OCI-LY7 (cell line): ENCODE data around the gene RBM17. TPM values are rescaled to one million over a fixed set of nuclear protein-coding genes. Genes with fewer than 3 reads are reported as not detected.

Experiments
- BruUV-seq: library from RNA; stranded (reverse); fragments of 400-500 nt; replicated peaks from 2 replicates; lab custom pipeline; 2021; lab: Mats Ljungman, UMichigan
- CTCF ChIA-PET: fragments of 300-600 bp; sonication (Branson Sonifier 250); formaldehyde crosslinking; loops from one replicate; lab custom pipeline; 2022; ENCODE audit warnings: antibody characterized with exemption; ENCODE audit not compliant: unreplicated experiment; lab: Charles Lee
- POLR2A ChIA-PET: fragments of 300-600 bp; sonication (Branson Sonifier 250); formaldehyde crosslinking; loops from one replicate; lab custom pipeline; 2022; ENCODE audit warnings: antibody characterized with exemption; lab: Charles Lee
- DNase-seq: peaks from one replicate; pipeline ENCODE4 v3.0.0-alpha.2; 2015; ENCODE audit warnings: low spot score
- H2AFZ ChIP-seq: fragments of 200-600 bp; sonication (generic), shearing (Covaris generic); 2 replicates; pipeline ENCODE4 v1.6.1; 2014; ENCODE audit warnings: mild to moderate bottlenecking, antibody characterized with exemption, low read length, moderate library complexity
- H3K27ac ChIP-seq: fragments of 200-600 bp; sonication (generic); 2 replicates; pipeline ENCODE4 v1.5.1; 2014; ENCODE audit warnings: mixed run types, low read depth, mild to moderate bottlenecking, moderate library complexity, low read length, inconsistent platforms; ENCODE audit not compliant: poor library complexity, severe bottlenecking
- H3K36me3 ChIP-seq: fragments of 200-600 bp; sonication (generic); 2 replicates; pipeline ENCODE4 v1.6.1; 2014; ENCODE audit warnings: mild to moderate bottlenecking, antibody characterized with exemption, low read length, moderate library complexity, mixed read lengths; ENCODE audit not compliant: insufficient read depth
- H3K4me1 ChIP-seq: fragments of 200-600 bp; sonication (generic); 2 replicates; pipeline ENCODE4 v1.5.1; 2014; ENCODE audit warnings: mild to moderate bottlenecking, low read length; ENCODE audit not compliant: insufficient read depth, poor library complexity, severe bottlenecking
- H3K4me2 ChIP-seq: fragments of 200-600 bp; sonication (generic); 2 replicates; pipeline ENCODE4 v1.6.1; 2014; ENCODE audit warnings: mild to moderate bottlenecking, low read length
- H3K4me3 ChIP-seq: fragments of 200-600 bp; sonication (generic); 2 replicates; pipeline ENCODE4 v1.5.1; 2014; ENCODE audit warnings: mild to moderate bottlenecking, low read depth, low read length; ENCODE audit not compliant: poor library complexity, severe bottlenecking
- H3K79me2 ChIP-seq: fragments of 200-600 bp; sonication (generic); 2 replicates; pipeline ENCODE4 v1.6.1; 2016; ENCODE audit warnings: low read depth, mild to moderate bottlenecking, low read length, moderate library complexity, mixed read lengths; ENCODE audit not compliant: insufficient read depth
- H3K9me2 ChIP-seq: fragments of 200-600 bp; sonication (generic); 2 replicates; pipeline ENCODE4 v1.6.1; 2016; ENCODE audit warnings: mild to moderate bottlenecking, low read length, mixed read lengths; ENCODE audit not compliant: insufficient read depth
- H3K9me3 ChIP-seq: fragments of 200-600 bp; sonication (generic); 2 replicates; pipeline ENCODE4 v1.6.1; 2014; ENCODE audit warnings: mild to moderate bottlenecking, mixed run types, low read length, mixed read lengths
- H4K20me1 ChIP-seq: fragments of 200-600 bp; sonication (generic); 2 replicates; pipeline ENCODE4 v1.6.1; 2014; ENCODE audit warnings: mild to moderate bottlenecking, antibody characterized with exemption, low read length, moderate library complexity, mixed read lengths; ENCODE audit not compliant: insufficient read depth
- EZH2phosphoT487 ChIP-seq: fragments of 200-600 bp; sonication (generic); IDR thresholded peaks from 2 replicates; pipeline ENCODE4 v1.6.1; 2018; ENCODE audit warnings: low read depth, borderline replicate concordance, mild to moderate bottlenecking, mixed run types, antibody characterized with exemption, low read length, moderate library complexity, mixed read lengths
- intact Hi-C: fragments of 100-400 bp; cut with micrococcal nuclease; formaldehyde crosslinking; loops from one replicate; pipeline ENCODE4 v1.10.0; 2022; ENCODE audit not compliant: unreplicated experiment
- total RNA-seq, 2 experiments: library from RNA; depleted of rRNA in 1 of 2; stranded (reverse); fragments of >200 nt in 1 of 2; shearing (Covaris generic) in 1 of 2; gene quantifications; 2 replicates each; pipeline ENCODE4 v1.2.3, GENCODE V29; 2014 to 2022
- TF ChIP-seq, protein P1 (sequence below): fragments of 200-600 bp; sonication (generic); conservative IDR thresholded peaks from 2 replicates; pipeline ENCODE4 v1.5.1; 2014; ENCODE audit warnings: mild to moderate bottlenecking, antibody characterized with exemption, low read length, moderate library complexity, mixed read lengths

The RBM17 gene
- total RNA-seq, 2 experiments from 2014 or later, result 103 to 248 TPM

DNA sequence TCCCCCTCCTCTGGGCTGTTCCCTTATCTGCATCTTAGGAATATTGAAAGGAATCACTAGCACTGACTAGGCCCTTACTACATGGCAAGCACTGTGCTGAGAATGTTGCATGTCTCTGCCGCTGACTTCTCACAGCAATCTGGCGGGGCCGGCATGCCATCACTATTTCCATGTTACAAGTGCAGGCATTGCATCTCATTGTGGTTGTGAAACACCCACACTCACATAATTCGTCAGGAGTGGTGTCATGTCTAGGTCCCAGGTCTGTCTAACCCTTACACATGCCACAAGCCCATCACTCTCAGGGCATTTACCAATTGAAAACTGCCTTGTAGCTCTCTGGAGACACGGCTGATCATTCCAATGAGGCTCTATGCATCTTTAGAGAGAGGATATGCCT lies 18.2 kb upstream of the RBM17 start:
- H3K9me2 ChIP-seq, result no peaks in the 10 kb centered on the region
- intact Hi-C loops, result no loop called here
- H2AFZ ChIP-seq, result peak overlapping the region; percentile 61; the same call in 1 of the 2 replicates
- DNase-seq, result no peak
- H3K4me3 ChIP-seq, result no peak overlapping the region
- H3K27ac ChIP-seq, result peak overlapping the region; percentile 98
- BruUV-seq, result no TSS peak
- TF ChIP-seq EZH2phosphoT487, result no peak
- TF ChIP-seq, protein P1, sequence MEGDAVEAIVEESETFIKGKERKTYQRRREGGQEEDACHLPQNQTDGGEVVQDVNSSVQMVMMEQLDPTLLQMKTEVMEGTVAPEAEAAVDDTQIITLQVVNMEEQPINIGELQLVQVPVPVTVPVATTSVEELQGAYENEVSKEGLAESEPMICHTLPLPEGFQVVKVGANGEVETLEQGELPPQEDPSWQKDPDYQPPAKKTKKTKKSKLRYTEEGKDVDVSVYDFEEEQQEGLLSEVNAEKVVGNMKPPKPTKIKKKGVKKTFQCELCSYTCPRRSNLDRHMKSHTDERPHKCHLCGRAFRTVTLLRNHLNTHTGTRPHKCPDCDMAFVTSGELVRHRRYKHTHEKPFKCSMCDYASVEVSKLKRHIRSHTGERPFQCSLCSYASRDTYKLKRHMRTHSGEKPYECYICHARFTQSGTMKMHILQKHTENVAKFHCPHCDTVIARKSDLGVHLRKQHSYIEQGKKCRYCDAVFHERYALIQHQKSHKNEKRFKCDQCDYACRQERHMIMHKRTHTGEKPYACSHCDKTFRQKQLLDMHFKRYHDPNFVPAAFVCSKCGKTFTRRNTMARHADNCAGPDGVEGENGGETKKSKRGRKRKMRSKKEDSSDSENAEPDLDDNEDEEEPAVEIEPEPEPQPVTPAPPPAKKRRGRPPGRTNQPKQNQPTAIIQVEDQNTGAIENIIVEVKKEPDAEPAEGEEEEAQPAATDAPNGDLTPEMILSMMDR, result no peak
- H3K36me3 ChIP-seq, result no peaks in the 10 kb centered on the region
- H3K79me2 ChIP-seq, result no peaks in the 10 kb centered on the region
- no peaks in the 10 kb centered on the region for H3K9me3 ChIP-seq
- H4K20me1 ChIP-seq, result no peaks in the 10 kb centered on the region
- peaks cover 76% of the 10 kb centered on the region for H3K4me1 ChIP-seq
- ChIA-PET CTCF (interaction anchor here (1.1 to 1.9 kb wide), 3 partner anchors 11 to 21 kb away, joined by 3 to 7 read pairs (median 3); no protein-coding TSS in a partner anchor), POLR2A (interaction anchor here (0.6 to 9.0 kb wide), 6 partner anchors 8 to 94 kb away, joined by 3 to 110 read pairs (median 4); partner anchors contain the start of gene IL2RA)
- peak overlapping the region; percentile 53 for H3K4me2 ChIP-seq

DNA sequence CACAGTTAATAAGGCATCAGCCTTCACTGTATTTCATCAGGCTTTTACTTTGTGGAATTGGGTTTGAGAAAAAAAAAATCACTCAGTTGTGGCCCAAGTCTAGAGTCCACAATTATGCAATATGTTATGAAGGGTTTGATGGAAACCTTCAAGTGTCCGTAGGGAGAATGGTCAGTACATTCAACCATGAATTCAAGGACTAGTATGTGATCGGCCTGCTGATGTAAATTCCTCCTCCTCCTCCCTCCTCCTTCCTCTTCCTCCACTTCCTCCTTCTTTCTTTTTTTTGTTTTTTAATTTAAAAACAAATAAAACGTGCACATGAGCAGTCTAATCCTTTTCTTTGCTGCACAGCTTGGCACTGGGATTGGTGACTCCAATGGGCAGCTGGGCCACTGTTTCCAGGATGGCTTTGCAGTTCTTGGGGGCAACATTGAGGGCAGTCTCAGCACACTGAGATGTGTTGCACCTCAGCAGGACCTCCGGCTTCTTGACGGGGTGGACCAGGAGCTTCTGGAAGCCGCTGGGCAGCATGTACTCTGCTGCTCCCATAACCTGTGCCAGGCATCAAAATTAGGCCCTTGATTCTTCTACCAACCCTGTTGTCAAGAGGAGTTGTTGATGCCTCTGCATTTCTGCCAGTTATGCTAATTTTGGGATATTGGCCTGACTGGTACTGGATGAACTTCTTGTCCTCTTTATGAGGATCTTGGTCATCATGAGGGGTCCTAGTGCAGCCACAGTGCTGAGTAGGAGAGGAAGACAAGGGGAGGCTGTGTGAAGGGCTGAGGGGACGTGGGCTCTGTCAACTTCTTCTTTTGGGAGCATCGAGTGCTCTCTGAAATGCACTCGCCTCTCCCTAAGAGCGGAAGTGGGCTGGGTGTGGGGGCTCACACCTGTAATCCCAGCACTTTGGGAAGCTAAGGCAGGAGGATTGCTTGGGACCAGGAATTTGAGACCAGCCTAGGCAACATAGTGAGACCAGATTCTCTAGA lies 17.4 kb upstream of the RBM17 start:
- H3K4me3 ChIP-seq, result peak overlapping the region; percentile 23
- intact Hi-C loops, result no loop called here

More for the DNA sequence above, 17.4 kb upstream of the RBM17 start:
- TF ChIP-seq EZH2phosphoT487, result no peak
- TF ChIP-seq, protein P1, result peak; percentile 52
- Histone ChIP-seq H3K27ac (peak overlapping the region; percentile 98), H4K20me1 (no peaks in the 10 kb centered on the region), H3K9me3 (no peaks in the 10 kb centered on the region), H3K9me2 (no peaks in the 10 kb centered on the region), H3K79me2 (no peaks in the 10 kb centered on the region), H3K36me3 (no peaks in the 10 kb centered on the region), H3K4me2 (peak overlapping the region; percentile 53), H3K4me1 (peaks cover 68% of the 10 kb centered on the region), H2AFZ (peak overlapping the region; percentile 61)
- POLR2A ChIA-PET, result interaction anchor here (0.5 to 9.0 kb wide), 9 partner anchors 9 to 374 kb away, joined by 3 to 110 read pairs (median 13); partner anchors contain the start of gene IL2RA
- no TSS peak for BruUV-seq
- DNase-seq, result peak; percentile 70
- CTCF ChIA-PET, result interaction anchor here (1.1 to 2.7 kb wide), 5 partner anchors 10 to 22 kb away, joined by 3 to 15 read pairs (median 4); no protein-coding TSS in a partner anchor
